ENCODE results near the gene TPSG1.

The TPSG1 gene

GRCh38 chr16:1220098-1220728 lies 4.9 kb downstream of the TPSG1 start:
- H3K9me3 ChIP-seq (ENCODE audit: control insufficient read depth, low read length): no peaks in the 10 kb centered on the region
- H3K4me3 ChIP-seq (ENCODE audit: extremely low read depth, insufficient read depth, low read length, poor library complexity, severe bottlenecking): no peak overlapping the region
- WGBS, 2 experiments (ENCODE audit: insufficient coverage in 2 of 2): 95 to 96% methylated on average over 46 to 51 of the region's 55 CpGs
- H3K36me3 ChIP-seq (ENCODE audit: control insufficient read depth, insufficient read depth, low read length): no peaks in the 10 kb centered on the region
- no peak overlapping the region for H3K27ac ChIP-seq (ENCODE audit: low read depth, low read length, severe bottlenecking)
- no peaks in the 10 kb centered on the region for H3K4me1 ChIP-seq (ENCODE audit: control insufficient read depth, insufficient read depth, low read length, poor library complexity, severe bottlenecking)

GRCh38 chr16:1218930-1219611 lies 6.0 kb downstream of the TPSG1 start:
- H3K9me3 ChIP-seq (ENCODE audit: control insufficient read depth, low read length): no peaks in the 10 kb centered on the region
- no peaks in the 10 kb centered on the region for H3K4me1 ChIP-seq (ENCODE audit: control insufficient read depth, insufficient read depth, low read length, poor library complexity, severe bottlenecking)
- 88 to 92% methylated on average over 21 to 23 of the region's 24 CpGs for WGBS, 2 experiments (ENCODE audit: insufficient coverage in 2 of 2)
- H3K27ac ChIP-seq (ENCODE audit: low read depth, low read length, severe bottlenecking): no peak overlapping the region
- H3K4me3 ChIP-seq (ENCODE audit: extremely low read depth, insufficient read depth, low read length, poor library complexity, severe bottlenecking): no peak overlapping the region
- no peaks in the 10 kb centered on the region for H3K36me3 ChIP-seq (ENCODE audit: control insufficient read depth, insufficient read depth, low read length)

GRCh38 chr16:1218061-1218929 lies 6.8 kb downstream of the TPSG1 start:
- 93 to 95% methylated on average over 43 to 44 of the region's 49 CpGs for WGBS, 2 experiments (ENCODE audit: insufficient coverage in 2 of 2)
- Histone ChIP-seq H3K4me3 (ENCODE audit: extremely low read depth, insufficient read depth, low read length, poor library complexity, severe bottlenecking) (no peak overlapping the region), H3K4me1 (ENCODE audit: control insufficient read depth, insufficient read depth, low read length, poor library complexity, severe bottlenecking) (no peaks in the 10 kb centered on the region), H3K9me3 (ENCODE audit: control insufficient read depth, low read length) (no peaks in the 10 kb centered on the region), H3K27ac (ENCODE audit: low read depth, low read length, severe bottlenecking) (no peak overlapping the region), H3K36me3 (ENCODE audit: control insufficient read depth, insufficient read depth, low read length) (no peaks in the 10 kb centered on the region)

GRCh38 chr16:1217526-1217925 lies 7.5 kb downstream of the TPSG1 start:
- Histone ChIP-seq H3K4me1 (ENCODE audit: control insufficient read depth, insufficient read depth, low read length, poor library complexity, severe bottlenecking) (no peaks in the 10 kb centered on the region), H3K9me3 (ENCODE audit: control insufficient read depth, low read length) (no peaks in the 10 kb centered on the region), H3K27ac (ENCODE audit: low read depth, low read length, severe bottlenecking) (no peak overlapping the region), H3K36me3 (ENCODE audit: control insufficient read depth, insufficient read depth, low read length) (no peaks in the 10 kb centered on the region), H3K4me3 (ENCODE audit: extremely low read depth, insufficient read depth, low read length, poor library complexity, severe bottlenecking) (no peak overlapping the region)
- WGBS, 2 experiments (ENCODE audit: insufficient coverage in 2 of 2): 93 to 95% methylated on average over 18 to 24 of the region's 24 CpGs

- Histone ChIP-seq H3K4me3 (ENCODE audit: extremely low read depth, insufficient read depth, low read length, poor library complexity, severe bottlenecking) (no peak overlapping the region), H3K36me3 (ENCODE audit: control insufficient read depth, insufficient read depth, low read length) (no peaks in the 10 kb centered on the region), H3K4me1 (ENCODE audit: control insufficient read depth, insufficient read depth, low read length, poor library complexity, severe bottlenecking) (no peaks in the 10 kb centered on the region), H3K9me3 (ENCODE audit: control insufficient read depth, low read length) (no peaks in the 10 kb centered on the region), H3K27ac (ENCODE audit: low read depth, low read length, severe bottlenecking) (no peak overlapping the region)
- 90 to 94% methylated on average over 23 to 30 of the region's 32 CpGs for WGBS, 2 experiments (ENCODE audit: insufficient coverage in 2 of 2)
Measured at GRCh38 chr16:1216681-1217400, 8.2 kb downstream of the TPSG1 start.

- H3K4me1 ChIP-seq (ENCODE audit: control insufficient read depth, insufficient read depth, low read length, poor library complexity, severe bottlenecking): no peaks in the 10 kb centered on the region
- no peak overlapping the region for H3K4me3 ChIP-seq (ENCODE audit: extremely low read depth, insufficient read depth, low read length, poor library complexity, severe bottlenecking)
- H3K27ac ChIP-seq (ENCODE audit: low read depth, low read length, severe bottlenecking): no peak overlapping the region
- H3K36me3 ChIP-seq (ENCODE audit: control insufficient read depth, insufficient read depth, low read length): no peaks in the 10 kb centered on the region
- WGBS, 2 experiments (ENCODE audit: insufficient coverage in 2 of 2): 92 to 93% methylated on average over 10 to 12 of the region's 12 CpGs
- no peaks in the 10 kb centered on the region for H3K9me3 ChIP-seq (ENCODE audit: control insufficient read depth, low read length)
Measured at GRCh38 chr16:1216296-1216619, 8.8 kb downstream of the TPSG1 start.

- Histone ChIP-seq H3K4me3 (ENCODE audit: extremely low read depth, insufficient read depth, low read length, poor library complexity, severe bottlenecking) (no peak overlapping the region), H3K9me3 (ENCODE audit: control insufficient read depth, low read length) (no peaks in the 10 kb centered on the region), H3K27ac (ENCODE audit: low read depth, low read length, severe bottlenecking) (no peak overlapping the region), H3K4me1 (ENCODE audit: control insufficient read depth, insufficient read depth, low read length, poor library complexity, severe bottlenecking) (no peaks in the 10 kb centered on the region), H3K36me3 (ENCODE audit: control insufficient read depth, insufficient read depth, low read length) (no peaks in the 10 kb centered on the region)
- 88 to 92% methylated on average over 20 to 23 of the region's 32 CpGs for WGBS, 2 experiments (ENCODE audit: insufficient coverage in 2 of 2)
Measured at GRCh38 chr16:1215574-1216295, 9.3 kb downstream of the TPSG1 start.

GRCh38 chr16:1214719-1215118 lies 10.3 kb downstream of the TPSG1 start:
- no peak overlapping the region for H3K27ac ChIP-seq (ENCODE audit: low read depth, low read length, severe bottlenecking)
- H3K36me3 ChIP-seq (ENCODE audit: control insufficient read depth, insufficient read depth, low read length): no peaks in the 10 kb centered on the region
- H3K4me3 ChIP-seq (ENCODE audit: extremely low read depth, insufficient read depth, low read length, poor library complexity, severe bottlenecking): no peak overlapping the region
- no peaks in the 10 kb centered on the region for H3K4me1 ChIP-seq (ENCODE audit: control insufficient read depth, insufficient read depth, low read length, poor library complexity, severe bottlenecking)
- 90 to 91% methylated on average over 8 to 11 of the region's 16 CpGs for WGBS, 2 experiments (ENCODE audit: insufficient coverage in 2 of 2)
- H3K9me3 ChIP-seq (ENCODE audit: control insufficient read depth, low read length): no peaks in the 10 kb centered on the region

GRCh38 chr16:1213796-1214372 lies 11.2 kb downstream of the TPSG1 start:
- no peak overlapping the region for H3K27ac ChIP-seq (ENCODE audit: low read depth, low read length, severe bottlenecking)
- H3K36me3 ChIP-seq (ENCODE audit: control insufficient read depth, insufficient read depth, low read length): no peaks in the 10 kb centered on the region
- no peaks in the 10 kb centered on the region for H3K9me3 ChIP-seq (ENCODE audit: control insufficient read depth, low read length)
- no peak overlapping the region for H3K4me3 ChIP-seq (ENCODE audit: extremely low read depth, insufficient read depth, low read length, poor library complexity, severe bottlenecking)
- H3K4me1 ChIP-seq (ENCODE audit: control insufficient read depth, insufficient read depth, low read length, poor library complexity, severe bottlenecking): no peaks in the 10 kb centered on the region
- WGBS, 2 experiments (ENCODE audit: insufficient coverage in 2 of 2): 90 to 100% methylated on average over 4 to 9 of the region's 25 CpGs

- H3K4me1 ChIP-seq (ENCODE audit: control insufficient read depth, insufficient read depth, low read length, poor library complexity, severe bottlenecking): no peaks in the 10 kb centered on the region
- H3K4me3 ChIP-seq (ENCODE audit: extremely low read depth, insufficient read depth, low read length, poor library complexity, severe bottlenecking): no peak overlapping the region
- 80 to 98% methylated on average over 7 to 8 of the region's 8 CpGs for WGBS, 2 experiments (ENCODE audit: insufficient coverage in 2 of 2)
- H3K27ac ChIP-seq (ENCODE audit: low read depth, low read length, severe bottlenecking): no peak overlapping the region
- no peaks in the 10 kb centered on the region for H3K9me3 ChIP-seq (ENCODE audit: control insufficient read depth, low read length)
- H3K36me3 ChIP-seq (ENCODE audit: control insufficient read depth, insufficient read depth, low read length): no peaks in the 10 kb centered on the region
Measured at GRCh38 chr16:1213231-1213630, 11.8 kb downstream of the TPSG1 start.

Measured in mesodermal cell (in vitro differentiated cells).